ENCODE results near the gene GOLGA6B.
"Not testable (repeated sequence)": the region's sequence is repeated elsewhere in the genome, so short reads cannot be mapped to it uniquely, and the experiment has no call there.

GOLGA6B gene

GRCh38 chr15:72614810-72615532 is 39.5 kb upstream of the GOLGA6B start:
- TF ChIP-seq EZH2phosphoT487 (IDR thresholded peaks at IDR 0.05; ENCODE audit: borderline replicate concordance, low read length): no peak
- no peak for TF ChIP-seq CTCF (IDR thresholded peaks at IDR 0.05; ENCODE audit: low read depth, low read length, poor library complexity, severe bottlenecking)
- no peaks in the 10 kb centered on the region for H3F3A ChIP-seq (ENCODE audit: control insufficient read depth, insufficient read depth)
- no peak overlapping the region for H3K4me3 ChIP-seq (ENCODE audit: low read length)
- no peaks in the 10 kb centered on the region for H3K4me1 ChIP-seq (ENCODE audit: control insufficient read depth, low read length)
- H3K27ac ChIP-seq (ENCODE audit: low read depth, low read length): no peak overlapping the region
- no peak overlapping the region for H3K4me2 ChIP-seq (ENCODE audit: low read length)
- H4K20me1 ChIP-seq (ENCODE audit: control insufficient read depth, insufficient read depth, low read depth, low read length): no peaks in the 10 kb centered on the region
- no peaks in the 10 kb centered on the region for H3K36me3 ChIP-seq (ENCODE audit: control insufficient read depth, low read length)
- H3K79me2 ChIP-seq (ENCODE audit: control insufficient read depth, low read length): no peaks in the 10 kb centered on the region
- H3K9me2 ChIP-seq (replicated peaks; ENCODE audit: control insufficient read depth, low read length): no peaks in the 10 kb centered on the region
- H3K27me3 ChIP-seq (ENCODE audit: control insufficient read depth, low read length): no peaks in the 10 kb centered on the region
- no peaks in the 10 kb centered on the region for H3K9me3 ChIP-seq (ENCODE audit: control insufficient read depth, insufficient read depth, low read length)

- H3K27ac ChIP-seq (ENCODE audit: low read depth, low read length); H3K36me3 ChIP-seq (ENCODE audit: control insufficient read depth, low read length); H4K20me1 ChIP-seq (ENCODE audit: control insufficient read depth, insufficient read depth, low read depth, low read length); H3K9me3 ChIP-seq (ENCODE audit: control insufficient read depth, insufficient read depth, low read length); H3K27me3 ChIP-seq (ENCODE audit: control insufficient read depth, low read length); H3K4me3 ChIP-seq (ENCODE audit: low read length); H3K79me2 ChIP-seq (ENCODE audit: control insufficient read depth, low read length); H3K9me2 ChIP-seq (replicated peaks; ENCODE audit: control insufficient read depth, low read length); H3K4me2 ChIP-seq (ENCODE audit: low read length); H3K4me1 ChIP-seq (ENCODE audit: control insufficient read depth, low read length); H3F3A ChIP-seq (ENCODE audit: control insufficient read depth, insufficient read depth): not testable (repeated sequence)
These were observed 38.8 kb upstream of the GOLGA6B start for GRCh38 chr15:72615533-72616233.

- H3K27me3 ChIP-seq (ENCODE audit: control insufficient read depth, low read length): no peaks in the 10 kb centered on the region
- H3K4me3 ChIP-seq (ENCODE audit: low read length): no peak overlapping the region
- no peaks in the 10 kb centered on the region for H3K36me3 ChIP-seq (ENCODE audit: control insufficient read depth, low read length)
- no peaks in the 10 kb centered on the region for H3K79me2 ChIP-seq (ENCODE audit: control insufficient read depth, low read length)
- no peaks in the 10 kb centered on the region for H3K9me3 ChIP-seq (ENCODE audit: control insufficient read depth, insufficient read depth, low read length)
- no peak overlapping the region for H3K27ac ChIP-seq (ENCODE audit: low read depth, low read length)
- H3K4me1 ChIP-seq (ENCODE audit: control insufficient read depth, low read length): no peaks in the 10 kb centered on the region
- no peaks in the 10 kb centered on the region for H3F3A ChIP-seq (ENCODE audit: control insufficient read depth, insufficient read depth)
- no peaks in the 10 kb centered on the region for H3K9me2 ChIP-seq (replicated peaks; ENCODE audit: control insufficient read depth, low read length)
- no peaks in the 10 kb centered on the region for H4K20me1 ChIP-seq (ENCODE audit: control insufficient read depth, insufficient read depth, low read depth, low read length)
- H3K4me2 ChIP-seq (ENCODE audit: low read length): no peak overlapping the region
- no peak for TF ChIP-seq EZH2phosphoT487 (IDR thresholded peaks at IDR 0.05; ENCODE audit: borderline replicate concordance, low read length)
- TF ChIP-seq CTCF (IDR thresholded peaks at IDR 0.05; ENCODE audit: low read depth, low read length, poor library complexity, severe bottlenecking): no peak
These were observed 37.8 kb upstream of the GOLGA6B start for GRCh38 chr15:72616491-72617210.

- not testable (repeated sequence) for H3F3A ChIP-seq (ENCODE audit: control insufficient read depth, insufficient read depth); H4K20me1 ChIP-seq (ENCODE audit: control insufficient read depth, insufficient read depth, low read depth, low read length); H3K79me2 ChIP-seq (ENCODE audit: control insufficient read depth, low read length); H3K36me3 ChIP-seq (ENCODE audit: control insufficient read depth, low read length); H3K27ac ChIP-seq (ENCODE audit: low read depth, low read length); H3K4me2 ChIP-seq (ENCODE audit: low read length); H3K27me3 ChIP-seq (ENCODE audit: control insufficient read depth, low read length); H3K9me2 ChIP-seq (replicated peaks; ENCODE audit: control insufficient read depth, low read length); H3K4me3 ChIP-seq (ENCODE audit: low read length); H3K9me3 ChIP-seq (ENCODE audit: control insufficient read depth, insufficient read depth, low read length); H3K4me1 ChIP-seq (ENCODE audit: control insufficient read depth, low read length)
These were observed 30.6 kb upstream of the GOLGA6B start for GRCh38 chr15:72623854-72624253.

GRCh38 chr15:72626153-72626552 is 28.3 kb upstream of the GOLGA6B start:
- not testable (repeated sequence) for H3K4me1 ChIP-seq (ENCODE audit: control insufficient read depth, low read length); H3K9me2 ChIP-seq (replicated peaks; ENCODE audit: control insufficient read depth, low read length); H3K9me3 ChIP-seq (ENCODE audit: control insufficient read depth, insufficient read depth, low read length); H3F3A ChIP-seq (ENCODE audit: control insufficient read depth, insufficient read depth); H3K4me3 ChIP-seq (ENCODE audit: low read length); H3K79me2 ChIP-seq (ENCODE audit: control insufficient read depth, low read length); H3K36me3 ChIP-seq (ENCODE audit: control insufficient read depth, low read length); H4K20me1 ChIP-seq (ENCODE audit: control insufficient read depth, insufficient read depth, low read depth, low read length); H3K27me3 ChIP-seq (ENCODE audit: control insufficient read depth, low read length); H3K27ac ChIP-seq (ENCODE audit: low read depth, low read length); H3K4me2 ChIP-seq (ENCODE audit: low read length)

GRCh38 chr15:72628249-72629067 is 26.0 kb upstream of the GOLGA6B start:
- not testable (repeated sequence) for H3F3A ChIP-seq (ENCODE audit: control insufficient read depth, insufficient read depth); H3K79me2 ChIP-seq (ENCODE audit: control insufficient read depth, low read length); H3K27me3 ChIP-seq (ENCODE audit: control insufficient read depth, low read length); H4K20me1 ChIP-seq (ENCODE audit: control insufficient read depth, insufficient read depth, low read depth, low read length); H3K27ac ChIP-seq (ENCODE audit: low read depth, low read length); H3K9me3 ChIP-seq (ENCODE audit: control insufficient read depth, insufficient read depth, low read length); H3K36me3 ChIP-seq (ENCODE audit: control insufficient read depth, low read length); H3K4me3 ChIP-seq (ENCODE audit: low read length); H3K4me2 ChIP-seq (ENCODE audit: low read length); H3K4me1 ChIP-seq (ENCODE audit: control insufficient read depth, low read length); H3K9me2 ChIP-seq (replicated peaks; ENCODE audit: control insufficient read depth, low read length)
